ENCODE measurements around the gene CBS. TPM values are rescaled to one million over a fixed set of nuclear protein-coding genes. Genes with fewer than 3 reads are reported as not detected.
A peak's percentile ranks its signal among the peaks of the same experiment; 100 is the strongest.
"Not testable (repeated sequence)": the region's sequence is repeated elsewhere in the genome, so short reads cannot be mapped to it uniquely, and the experiment has no call there.

The CBS gene
- total RNA-seq, 4 donors from 2014 or later = 88.1 to 271 (median 185) TPM

DNA sequence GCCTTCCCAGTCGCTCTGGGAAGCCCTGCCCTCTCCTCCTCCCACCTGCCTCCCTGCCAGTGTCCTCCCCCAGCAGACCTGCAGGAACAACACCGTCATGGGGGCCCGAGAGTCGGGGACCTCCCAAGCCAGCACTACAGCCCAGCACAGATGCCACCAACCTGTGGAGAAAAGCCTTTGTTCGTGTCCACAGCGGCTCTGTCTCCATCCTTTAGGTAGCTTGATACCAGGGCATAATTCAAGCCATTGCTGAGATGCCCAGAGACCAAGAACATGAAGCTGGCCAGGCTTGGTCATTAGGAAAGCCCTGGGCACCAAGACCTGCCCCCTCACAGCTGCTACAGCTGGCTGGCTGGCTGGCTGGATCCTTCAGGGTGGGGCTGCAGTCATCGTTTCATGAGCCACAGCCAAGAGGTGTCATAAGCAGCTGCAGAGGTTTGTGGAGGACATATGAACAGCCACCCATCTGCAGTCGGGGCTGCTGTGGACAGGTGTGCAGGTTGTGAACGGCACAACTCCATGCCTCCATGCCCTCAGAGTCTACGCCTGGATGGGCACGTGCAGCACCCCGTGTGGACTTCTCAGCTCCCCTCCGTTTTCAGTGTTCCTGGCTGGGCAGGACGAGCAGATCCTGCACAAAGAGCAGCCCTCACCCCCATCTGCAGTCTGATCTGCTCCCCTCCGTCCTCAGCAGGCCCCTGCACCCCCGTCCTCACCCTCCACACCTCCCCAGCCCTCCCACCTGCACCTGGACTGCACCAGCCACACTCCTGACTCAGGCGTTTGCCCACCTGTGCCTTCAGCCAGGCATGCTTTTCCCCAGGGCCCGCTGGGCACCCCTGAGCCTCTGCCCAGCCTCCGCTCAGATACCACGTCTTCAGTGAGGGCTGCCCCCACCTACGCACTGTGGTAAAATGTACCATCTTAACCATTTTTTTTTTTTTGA is 29.5 kb downstream of the CBS start:
- not testable (repeated sequence) for H3K27ac ChIP-seq; H3K27me3 ChIP-seq; H3K36me3 ChIP-seq; H3K9me3 ChIP-seq; H3K4me1 ChIP-seq; H3K4me3 ChIP-seq; DNase-seq (ENCODE audit: low spot score in 2 of 2)
- 68 to 97% methylated on average over 6 of the region's 21 CpGs for WGBS, 2 donors

DNA sequence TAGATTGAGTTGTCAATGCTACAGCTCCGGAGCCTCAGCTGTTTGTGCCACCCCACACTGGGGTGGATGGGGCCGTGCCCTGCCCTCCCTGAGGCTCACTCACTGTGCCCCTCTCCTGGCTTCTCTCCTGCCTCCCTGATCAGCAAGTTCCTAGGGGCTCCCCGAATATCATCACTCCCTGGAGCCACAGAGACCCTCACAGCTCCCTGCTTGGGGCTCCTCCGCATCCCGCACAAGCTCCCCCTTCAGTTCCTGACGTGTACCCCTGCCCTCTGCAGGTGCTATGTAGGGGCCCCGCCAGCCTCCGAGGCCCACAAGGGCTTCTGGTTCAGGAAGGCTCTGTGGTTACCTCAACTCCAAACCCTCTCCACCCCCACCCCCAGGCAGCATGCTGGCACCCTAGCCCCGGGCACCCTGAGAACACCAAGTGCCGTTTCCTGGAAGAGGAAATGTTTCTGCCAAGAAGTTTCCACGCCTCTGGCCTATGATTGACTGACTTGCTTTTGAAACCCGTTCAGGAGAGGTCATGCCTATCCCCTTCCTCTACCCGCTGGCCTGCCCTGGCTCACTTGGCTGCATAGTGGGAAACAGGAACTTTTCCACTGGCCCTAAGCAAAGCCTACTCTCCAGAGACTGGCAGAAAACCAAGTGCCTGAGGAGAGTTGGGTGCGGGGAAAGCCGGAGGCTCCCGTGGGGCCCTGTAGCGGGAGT is 30.3 kb downstream of the CBS start:
- not testable (repeated sequence) for H3K27me3 ChIP-seq; H3K4me3 ChIP-seq; H3K36me3 ChIP-seq; DNase-seq (ENCODE audit: low spot score in 2 of 2); H3K9me3 ChIP-seq; H3K4me1 ChIP-seq
- peak overlapping the region in 1 of 4 donors; percentile 28 for H3K27ac ChIP-seq
- 51 to 55% methylated on average over 4 to 5 of the region's 17 CpGs for WGBS, 2 donors

GRCh38 chr21:43044547-43044946 is 31.1 kb downstream of the CBS start:
- not testable (repeated sequence) for DNase-seq (ENCODE audit: low spot score in 2 of 2); H3K27me3 ChIP-seq; H3K27ac ChIP-seq; H3K4me3 ChIP-seq; H3K36me3 ChIP-seq; H3K4me1 ChIP-seq; H3K9me3 ChIP-seq
- no CpG with 5 or more reads among the region's 14 CpGs for whole genome bisulfite sequencing, 2 donors

DNA sequence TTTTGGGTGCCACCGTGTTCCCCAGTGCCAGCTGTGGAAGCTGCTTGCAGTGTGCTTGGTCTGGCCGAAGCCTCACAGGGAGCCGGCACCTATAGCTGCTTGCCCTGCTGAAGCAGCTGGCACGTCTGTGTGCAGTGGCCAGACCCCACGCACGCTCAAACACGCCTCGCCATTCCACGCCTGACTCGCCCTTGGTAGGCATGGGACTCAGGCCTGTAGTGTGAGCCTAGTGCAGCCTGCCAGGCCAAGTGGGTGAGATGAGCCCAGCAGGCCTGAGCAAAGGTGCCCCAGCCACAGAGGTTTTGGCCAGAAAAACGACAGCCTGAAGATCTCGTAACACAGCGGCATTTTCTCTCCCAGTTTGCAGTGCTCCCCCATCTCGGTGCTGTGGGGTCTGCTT is 32.3 kb downstream of the CBS start:
- H3K9me3 ChIP-seq; H3K27ac ChIP-seq; H3K36me3 ChIP-seq; H3K4me3 ChIP-seq; H3K4me1 ChIP-seq; H3K27me3 ChIP-seq; DNase-seq (ENCODE audit: low spot score in 2 of 2): not testable (repeated sequence)
- WGBS, 2 donors = 60 to 98% methylated on average over 1 to 9 of the region's 14 CpGs

GRCh38 chr21:43042169-43042568 is 33.5 kb downstream of the CBS start:
- H3K4me3 ChIP-seq; H3K36me3 ChIP-seq; DNase-seq (ENCODE audit: low spot score in 2 of 2); H3K4me1 ChIP-seq; H3K27me3 ChIP-seq; H3K9me3 ChIP-seq; H3K27ac ChIP-seq: not testable (repeated sequence)
- WGBS, 2 donors = no CpG with 5 or more reads among the region's 5 CpGs

DNA sequence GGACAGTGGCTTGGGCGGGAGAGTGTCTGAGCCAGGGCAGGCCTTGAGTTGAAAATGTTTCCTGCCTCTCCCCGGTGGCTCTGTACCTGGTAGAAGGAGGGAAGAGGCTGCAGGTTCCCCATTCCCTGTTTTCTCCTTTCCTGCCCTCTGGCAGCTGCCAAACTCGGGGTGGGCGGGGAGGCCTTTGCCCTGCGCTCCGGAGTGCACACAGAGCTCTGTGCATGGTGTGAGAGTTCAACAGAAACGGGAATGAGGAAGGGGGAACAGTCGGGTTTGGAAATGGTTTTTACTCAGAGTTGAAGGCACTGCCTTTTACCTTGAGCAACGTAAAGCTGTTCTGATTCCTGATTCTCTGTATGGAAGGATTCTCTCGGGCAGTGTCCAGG is 37.0 kb downstream of the CBS start:
- not testable (repeated sequence) for H3K27me3 ChIP-seq; H3K4me1 ChIP-seq; H3K9me3 ChIP-seq; H3K27ac ChIP-seq; H3K4me3 ChIP-seq; DNase-seq (ENCODE audit: low spot score in 2 of 2); H3K36me3 ChIP-seq
- 80 to 86% methylated on average over 2 to 4 of the region's 10 CpGs for WGBS, 2 donors

GRCh38 chr21:43037918-43038658 is 37.5 kb downstream of the CBS start:
- not testable (repeated sequence) for H3K9me3 ChIP-seq; DNase-seq (ENCODE audit: low spot score in 2 of 2)
- 70 to 90% methylated on average over 10 to 12 of the region's 19 CpGs for WGBS, 2 donors

GRCh38 chr21:43036889-43037288 is 38.7 kb downstream of the CBS start:
- not testable (repeated sequence) for H3K9me3 ChIP-seq; H3K27ac ChIP-seq; H3K4me3 ChIP-seq; H3K27me3 ChIP-seq; DNase-seq (ENCODE audit: low spot score in 2 of 2); H3K4me1 ChIP-seq
- no CpG with 5 or more reads among the region's 17 CpGs for WGBS, 2 donors
- H3K36me3 ChIP-seq = peaks cover 0 to 23% (median 0%) of the 10 kb centered on the region in 3 donors

More at GRCh38 chr21:43037918-43038658, 37.5 kb downstream of the CBS start:
- not testable (repeated sequence) for H3K4me1 ChIP-seq, H3K4me3 ChIP-seq, H3K27me3 ChIP-seq, H3K27ac ChIP-seq
- H3K36me3 ChIP-seq = peaks cover 0 to 11% (median 0%) of the 10 kb centered on the region in 3 donors

- peaks cover 0 to 39% (median 0%) of the 10 kb centered on the region in 3 donors for H3K36me3 ChIP-seq
- H3K27ac ChIP-seq = no peak overlapping the region
- peaks cover 0 to 12% (median 0%) of the 10 kb centered on the region in 4 donors for H3K4me1 ChIP-seq
- no peak overlapping the region for H3K4me3 ChIP-seq
- no peaks in the 10 kb centered on the region for H3K9me3 ChIP-seq
- no peak for DNase-seq (ENCODE audit: low spot score in 2 of 2)
- WGBS, 2 donors = 69 to 76% methylated on average over 5 of the region's 5 CpGs
- no peaks in the 10 kb centered on the region for H3K27me3 ChIP-seq
- TF ChIP-seq POLR2A (IDR thresholded peaks at IDR 0.05) (no peak), EP300 (IDR thresholded peaks at IDR 0.05) (no peak), CTCF (IDR thresholded peaks at IDR 0.05) (no peak)
Observed at GRCh38 chr21:43034826-43035225, 40.8 kb downstream of the CBS start.

All from tibial nerve (tissue), 4 donors.